ENCODE data around the gene PPM1H.
"Not testable (repeated sequence)": the region's sequence is repeated elsewhere in the genome, so short reads cannot be mapped to it uniquely, and the experiment has no call there.

The PPM1H gene

DNA sequence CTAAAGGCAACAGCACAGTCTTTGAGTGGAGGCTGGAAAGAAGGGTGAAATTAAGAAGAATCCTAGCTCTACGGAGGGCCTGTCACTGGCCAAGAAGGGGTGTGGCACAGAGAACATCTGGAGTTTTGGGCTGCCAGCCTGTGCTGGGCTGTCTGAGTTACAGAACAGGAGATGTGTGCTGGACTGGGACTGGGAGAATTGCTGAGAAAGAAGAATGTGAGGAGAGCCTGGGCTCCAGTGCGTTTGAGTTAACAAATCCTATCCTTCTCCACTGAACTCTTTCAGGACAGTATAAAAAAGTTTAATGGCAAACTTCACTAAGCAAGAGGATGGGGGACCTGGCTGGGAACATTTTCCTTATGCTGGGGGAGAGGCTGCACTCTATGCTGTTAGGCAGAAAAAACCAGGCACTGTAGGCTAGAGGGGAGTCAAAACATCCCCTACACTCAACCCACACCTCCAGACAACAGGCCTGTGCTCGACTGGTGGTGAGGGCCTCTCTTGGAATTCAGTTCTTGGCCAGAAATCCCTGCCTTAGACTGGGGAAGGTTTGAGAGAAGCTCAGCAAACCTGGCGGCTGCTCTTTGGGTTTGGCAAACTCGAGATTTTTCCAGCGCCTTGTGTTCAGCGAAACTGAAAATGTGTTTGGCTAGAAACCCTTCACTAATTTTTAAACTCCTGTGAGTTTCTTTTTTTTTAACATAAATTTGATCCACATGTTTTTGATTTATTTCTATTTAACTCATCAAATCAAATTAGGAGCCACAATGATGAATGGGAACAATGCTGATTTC, 251.0 kb downstream of the PPM1H start:
- peaks cover 6% of the 10 kb centered on the region for H3K4me1 Mint-ChIP-seq (ENCODE audit: low read depth)
- no peaks in the 10 kb centered on the region for H3K9me3 Mint-ChIP-seq
- H3K4me3 Mint-ChIP-seq = no peak overlapping the region
- no peaks in the 10 kb centered on the region for H3K27me3 Mint-ChIP-seq
- intact Hi-C loops (cut with micrococcal nuclease) = no loop called here
- peaks cover under 1% of the 10 kb centered on the region for H3K36me3 Mint-ChIP-seq (ENCODE audit: low read depth)
- no peak overlapping the region for H3K27ac Mint-ChIP-seq

DNA sequence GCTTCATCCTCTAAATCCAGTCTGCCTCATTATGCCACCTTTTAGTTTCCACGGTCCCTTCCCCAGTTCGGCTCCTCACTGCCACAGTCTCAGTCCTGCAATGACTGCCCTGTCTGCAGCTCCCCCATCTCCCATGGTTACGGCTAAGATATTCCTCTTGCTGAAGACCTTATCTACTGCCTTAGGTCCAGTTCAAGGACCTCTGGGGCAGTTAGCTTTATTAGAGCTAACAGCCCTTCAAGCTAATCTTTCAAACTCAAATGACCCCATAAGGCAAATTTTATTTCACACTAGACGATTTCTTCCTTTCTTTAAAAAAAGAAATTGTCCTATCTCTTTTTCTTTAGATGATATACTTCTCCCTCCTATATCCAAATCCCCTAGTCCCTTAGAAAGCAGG, 253.6 kb downstream of the PPM1H start:
- Mint-ChIP-seq H3K27ac (no peak overlapping the region), H3K9me3 (peaks cover 16% of the 10 kb centered on the region), H3K36me3 (ENCODE audit: low read depth) (no peaks in the 10 kb centered on the region), H3K4me1 (ENCODE audit: low read depth) (peaks cover 6% of the 10 kb centered on the region), H3K4me3 (no peak overlapping the region), H3K27me3 (no peaks in the 10 kb centered on the region)
- intact Hi-C loops (cut with micrococcal nuclease) = no loop called here

DNA sequence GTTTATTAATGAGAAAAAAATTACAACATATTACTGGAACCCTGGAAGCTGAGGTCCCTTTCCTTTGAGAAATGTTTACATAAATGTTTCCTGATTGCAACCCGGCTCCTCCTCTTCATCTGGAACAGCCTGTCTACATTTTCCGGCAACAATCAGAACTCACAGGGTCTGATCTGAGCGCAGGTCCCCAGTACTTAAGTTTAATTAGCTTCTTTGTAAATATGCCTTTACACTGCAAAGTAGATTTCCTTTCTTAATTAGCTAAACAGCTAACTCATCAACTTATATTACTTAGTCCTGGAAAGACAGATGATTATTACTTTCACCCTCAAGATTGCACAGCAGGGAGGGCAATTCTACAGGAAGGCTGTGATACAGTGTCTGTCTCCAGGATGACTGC, 255.3 kb downstream of the PPM1H start:
- Mint-ChIP-seq H3K4me3 (no peak overlapping the region), H3K4me1 (ENCODE audit: low read depth) (peaks cover 6% of the 10 kb centered on the region), H3K27me3 (no peaks in the 10 kb centered on the region), H3K36me3 (ENCODE audit: low read depth) (no peaks in the 10 kb centered on the region), H3K27ac (no peak overlapping the region), H3K9me3 (peaks cover 18% of the 10 kb centered on the region)
- intact Hi-C loops (cut with micrococcal nuclease) = no loop called here

DNA sequence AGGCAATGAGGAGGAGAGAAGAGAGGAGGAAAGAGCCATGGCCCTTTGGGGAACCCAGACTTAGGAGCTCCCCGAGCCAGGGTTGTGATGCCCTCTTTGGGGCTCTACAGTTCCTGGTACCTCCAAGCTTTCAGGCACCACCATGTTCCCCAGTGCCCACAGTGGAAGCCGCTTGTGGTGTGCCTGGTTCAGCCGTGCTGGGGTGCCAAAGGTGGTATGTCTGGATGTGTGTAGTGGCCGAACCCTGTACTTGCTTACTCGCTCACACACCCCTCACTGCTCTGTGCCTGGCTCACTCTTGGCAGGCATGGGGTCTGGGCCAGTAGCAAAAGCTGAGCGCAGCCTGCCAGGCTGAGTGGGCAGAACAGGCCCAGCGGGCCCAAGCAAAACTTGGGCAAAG, 257.6 kb downstream of the PPM1H start:
- H3K27me3 Mint-ChIP-seq = no peaks in the 10 kb centered on the region
- peaks cover 6% of the 10 kb centered on the region for H3K4me1 Mint-ChIP-seq (ENCODE audit: low read depth)
- H3K27ac Mint-ChIP-seq = no peak overlapping the region
- peaks cover 18% of the 10 kb centered on the region for H3K9me3 Mint-ChIP-seq
- intact Hi-C loops (cut with micrococcal nuclease) = no loop called here
- H3K4me3 Mint-ChIP-seq = no peak overlapping the region
- H3K36me3 Mint-ChIP-seq (ENCODE audit: low read depth) = no peaks in the 10 kb centered on the region

DNA sequence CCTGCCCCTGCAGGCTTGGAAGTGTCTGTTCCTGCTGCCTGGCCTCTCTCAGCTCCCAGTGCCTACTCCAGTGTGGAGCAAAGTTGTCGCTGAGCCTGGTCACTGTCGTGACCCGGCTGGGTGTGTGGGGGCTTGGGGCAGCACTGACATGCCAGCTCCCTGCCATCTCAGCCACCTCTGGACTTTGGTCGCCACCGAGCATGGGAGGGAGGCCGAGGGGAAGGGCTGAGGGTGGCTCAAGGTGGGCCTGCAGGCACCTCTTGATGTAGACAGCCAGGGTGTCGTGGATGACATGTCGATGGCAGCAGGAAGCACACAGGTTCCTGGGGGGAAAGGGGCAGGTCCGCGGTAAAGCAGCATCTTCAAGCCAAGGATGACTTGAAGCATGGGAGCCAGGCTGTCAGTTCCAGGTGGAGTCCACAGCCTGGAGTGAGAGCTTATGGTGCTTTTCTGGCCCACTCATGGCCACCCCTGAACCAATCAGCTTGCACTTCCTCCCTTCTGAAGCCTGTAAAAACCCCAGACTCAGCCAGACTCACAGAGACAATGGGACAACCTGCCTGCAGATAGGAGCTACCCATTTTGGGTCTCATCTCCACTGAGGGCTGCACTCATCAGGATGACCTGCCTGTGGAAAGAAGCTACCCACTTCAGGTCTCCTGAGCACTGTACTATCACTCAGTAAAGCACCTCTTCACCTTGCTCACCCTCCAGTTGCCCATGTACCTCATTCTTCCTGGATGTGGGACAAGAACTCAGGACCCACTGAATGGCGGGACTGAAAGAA, 258.2 kb downstream of the PPM1H start:
- Mint-ChIP-seq H3K36me3 (ENCODE audit: low read depth) (no peaks in the 10 kb centered on the region), H3K27ac (no peak overlapping the region), H3K4me3 (no peak overlapping the region), H3K9me3 (peaks cover 18% of the 10 kb centered on the region), H3K4me1 (ENCODE audit: low read depth) (peaks cover 6% of the 10 kb centered on the region), H3K27me3 (no peaks in the 10 kb centered on the region)
- intact Hi-C loops (cut with micrococcal nuclease) = no loop called here

DNA sequence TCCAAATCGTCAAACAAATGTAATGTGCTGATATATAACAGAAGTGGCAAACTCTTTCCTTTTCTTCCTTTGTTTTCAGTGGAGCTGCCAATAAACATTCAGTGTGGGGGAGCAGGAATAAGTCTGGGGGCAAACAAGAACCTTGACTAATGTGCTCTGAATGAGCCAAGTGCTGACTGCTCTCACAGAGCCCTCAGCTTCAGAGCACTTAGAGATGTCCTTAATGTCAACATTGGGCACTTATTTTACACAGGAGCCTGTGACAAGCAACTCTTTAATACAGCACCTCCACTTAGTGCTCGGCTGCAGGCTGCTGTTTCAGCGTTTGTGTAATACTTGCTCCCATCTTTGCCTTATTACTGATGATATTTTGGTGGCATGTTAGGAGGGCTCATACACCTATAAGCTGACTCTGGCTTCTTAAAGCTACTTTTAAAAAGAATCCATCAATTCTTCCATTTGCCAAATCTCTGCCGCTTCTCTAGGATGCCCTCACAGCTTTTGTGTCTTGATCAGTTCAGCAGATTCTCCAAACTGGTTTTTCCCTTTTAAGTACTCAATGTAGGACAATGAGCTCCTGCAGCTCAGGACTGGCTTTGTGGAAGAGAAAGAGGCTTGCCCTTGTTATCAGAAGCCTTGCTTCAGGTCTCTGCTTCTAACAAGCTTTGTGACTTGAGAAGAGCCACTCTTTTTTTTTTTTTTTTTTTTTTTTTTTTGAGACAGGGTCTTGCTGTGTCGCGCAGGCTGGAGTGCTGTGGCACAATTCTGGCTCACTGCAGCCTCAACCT, 261.7 kb downstream of the PPM1H start:
- intact Hi-C loops (cut with micrococcal nuclease) = no loop called here
- peaks cover 18% of the 10 kb centered on the region for H3K9me3 Mint-ChIP-seq

DNA sequence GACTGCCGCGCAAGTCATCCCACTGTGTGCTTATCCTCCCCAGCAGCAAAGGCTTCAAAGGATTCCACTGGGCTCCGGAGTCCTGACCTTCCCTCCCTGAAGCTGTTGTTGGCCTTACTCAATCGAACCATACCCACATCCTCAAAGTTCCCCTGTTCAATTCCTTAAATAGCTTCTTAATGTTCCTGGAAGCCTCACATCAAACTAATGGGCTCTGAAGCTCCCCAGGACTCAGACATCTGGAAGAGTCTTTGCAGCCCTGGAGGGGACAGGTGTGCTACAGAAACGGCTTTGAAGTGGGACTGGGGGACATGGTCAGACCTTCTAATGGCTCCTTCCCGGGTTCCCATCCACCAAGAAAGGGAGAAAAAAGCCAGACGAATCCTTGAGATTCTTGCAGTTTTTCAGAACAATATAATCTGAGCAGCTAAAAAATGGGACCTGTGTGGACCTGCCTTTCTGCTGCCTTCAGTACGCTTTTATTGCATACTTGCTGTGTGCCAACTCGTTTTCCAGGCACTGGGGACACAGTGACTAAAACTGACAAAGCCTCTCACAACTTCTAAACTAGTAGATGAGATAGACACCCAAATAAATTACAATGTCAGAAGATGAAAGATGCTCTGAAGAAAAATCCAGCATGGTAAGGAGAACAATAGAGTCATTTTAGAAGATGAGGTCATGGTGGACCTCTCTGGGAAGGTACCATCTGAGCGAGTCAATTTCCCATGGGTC, 263.8 kb downstream of the PPM1H start:
- Mint-ChIP-seq H3K4me3 (no peak overlapping the region), H3K36me3 (ENCODE audit: low read depth) (no peaks in the 10 kb centered on the region), H3K27ac (no peak overlapping the region), H3K27me3 (no peaks in the 10 kb centered on the region), H3K9me3 (no peaks in the 10 kb centered on the region), H3K4me1 (ENCODE audit: low read depth) (peaks cover 9% of the 10 kb centered on the region)
- intact Hi-C loops (cut with micrococcal nuclease) = no loop called here

More for the DNA sequence above, 261.7 kb downstream of the PPM1H start:
- H3K4me1 Mint-ChIP-seq (ENCODE audit: low read depth) = peaks cover 9% of the 10 kb centered on the region
- H3K27ac Mint-ChIP-seq = no peak overlapping the region
- H3K4me3 Mint-ChIP-seq = no peak overlapping the region
- H3K36me3 Mint-ChIP-seq (ENCODE audit: low read depth) = no peaks in the 10 kb centered on the region
- H3K27me3 Mint-ChIP-seq = no peaks in the 10 kb centered on the region

DNA sequence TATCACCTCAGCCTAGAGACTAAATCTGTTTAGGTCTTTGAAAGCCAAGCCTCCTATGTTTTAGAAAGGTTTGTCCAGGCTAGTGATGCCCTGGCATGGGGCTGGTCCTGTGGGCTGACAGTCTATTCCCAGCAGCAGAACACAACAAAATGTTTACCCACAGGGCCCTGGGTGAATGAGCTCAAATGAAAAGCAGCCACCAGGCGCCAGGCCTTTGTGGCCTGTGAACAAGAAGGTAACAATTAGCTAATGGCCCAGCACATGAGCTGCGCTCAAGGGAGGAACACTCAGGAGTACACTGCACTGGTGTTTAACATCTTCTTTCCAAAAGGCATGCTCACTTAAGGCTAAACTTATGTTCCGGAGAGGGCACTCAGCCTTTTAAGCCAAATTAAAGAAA, 266.2 kb downstream of the PPM1H start:
- Mint-ChIP-seq H3K27me3 (no peaks in the 10 kb centered on the region), H3K4me3 (no peak overlapping the region), H3K9me3 (no peaks in the 10 kb centered on the region), H3K27ac (no peak overlapping the region), H3K4me1 (ENCODE audit: low read depth) (peaks cover 9% of the 10 kb centered on the region), H3K36me3 (ENCODE audit: low read depth) (no peaks in the 10 kb centered on the region)
- intact Hi-C loops (cut with micrococcal nuclease) = no loop called here

DNA sequence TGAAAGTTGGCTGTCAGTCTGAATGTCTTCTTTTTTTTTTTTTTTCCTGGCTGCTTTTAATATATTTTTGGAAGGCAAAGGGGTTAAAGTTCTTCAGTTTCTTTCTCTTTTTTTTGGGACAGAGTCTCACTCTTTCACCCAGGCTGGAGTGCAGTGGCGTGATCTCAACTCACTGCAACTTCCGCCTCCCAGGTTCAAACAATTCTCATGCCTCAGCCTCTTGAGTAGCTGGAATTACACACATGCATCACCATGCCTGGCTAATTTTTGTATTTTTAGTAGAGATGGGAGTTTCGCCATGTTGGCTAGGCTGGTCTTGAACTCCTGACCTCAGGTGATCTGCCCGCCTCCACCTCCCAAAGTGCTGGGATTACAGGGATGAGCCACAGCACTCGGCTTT, 270.0 kb downstream of the PPM1H start:
- intact Hi-C loops (cut with micrococcal nuclease); H3K36me3 Mint-ChIP-seq (ENCODE audit: low read depth); H3K27ac Mint-ChIP-seq; H3K4me3 Mint-ChIP-seq; H3K4me1 Mint-ChIP-seq (ENCODE audit: low read depth); H3K9me3 Mint-ChIP-seq; H3K27me3 Mint-ChIP-seq: not testable (repeated sequence)

DNA sequence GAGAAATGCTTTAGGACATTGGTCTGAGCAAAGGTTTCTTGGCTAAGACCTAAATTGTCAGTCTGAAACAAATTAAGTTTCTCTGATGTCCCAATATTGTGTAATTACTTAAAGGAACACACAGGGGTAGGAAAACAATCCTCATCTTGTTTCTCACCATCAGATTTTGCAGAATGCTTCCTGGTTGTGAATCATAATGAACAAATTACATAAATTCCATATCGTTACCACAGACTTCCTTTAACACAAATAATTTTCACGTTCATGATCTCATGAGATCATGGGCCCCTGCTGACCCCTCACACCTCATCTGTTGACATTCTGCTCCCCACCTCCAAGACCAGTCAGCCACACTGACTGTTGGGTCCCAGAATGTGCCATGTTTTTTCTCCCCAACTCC, 274.2 kb downstream of the PPM1H start:
- H3K27ac Mint-ChIP-seq = no peak overlapping the region
- H3K4me3 Mint-ChIP-seq = no peak overlapping the region
- H3K27me3 Mint-ChIP-seq = no peaks in the 10 kb centered on the region
- intact Hi-C loops (cut with micrococcal nuclease) = no loop called here
- H3K36me3 Mint-ChIP-seq (ENCODE audit: low read depth) = no peaks in the 10 kb centered on the region
- H3K9me3 Mint-ChIP-seq = no peaks in the 10 kb centered on the region
- H3K4me1 Mint-ChIP-seq (ENCODE audit: low read depth) = peaks cover 6% of the 10 kb centered on the region

DNA sequence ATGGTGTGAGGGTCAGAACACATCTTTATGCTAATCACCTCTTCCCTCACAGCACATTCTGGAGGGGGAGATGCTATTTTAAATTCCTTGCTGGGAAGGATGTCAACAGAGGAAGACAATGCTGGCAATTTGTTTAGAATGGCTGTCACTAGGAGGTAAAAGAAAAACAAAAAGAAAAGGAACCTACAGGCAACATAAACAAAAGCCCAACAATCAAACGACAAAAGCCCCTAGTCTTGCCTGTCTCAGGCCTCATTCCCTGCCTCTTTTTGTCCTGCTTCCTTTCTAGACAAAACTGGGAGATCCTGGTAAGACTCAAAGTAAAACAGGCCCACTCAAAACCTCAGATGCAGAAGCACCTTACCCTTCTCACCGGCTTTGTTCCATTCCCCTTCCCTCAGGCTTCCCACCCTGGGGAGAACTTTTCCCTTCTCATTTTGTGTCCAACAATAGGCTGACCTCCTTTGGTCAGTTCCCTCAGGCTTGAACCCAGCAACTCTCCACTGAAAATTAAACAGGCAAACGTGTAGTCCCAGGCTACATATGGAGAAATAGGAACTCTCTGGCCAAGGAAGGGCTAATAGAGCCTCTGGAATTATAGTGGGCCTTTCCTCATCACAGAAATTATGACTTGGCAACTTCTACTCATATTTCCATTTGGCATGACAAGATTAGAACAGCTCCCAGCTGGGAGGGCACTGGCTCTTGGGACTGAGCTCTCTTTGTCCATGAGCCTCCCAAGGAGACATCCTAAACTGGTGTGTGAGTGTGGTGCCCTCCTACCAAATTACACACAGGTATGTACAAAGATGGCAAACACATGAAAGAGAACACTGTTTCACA, 275.3 kb downstream of the PPM1H start:
- no peak overlapping the region for H3K4me3 Mint-ChIP-seq
- intact Hi-C loops (cut with micrococcal nuclease) = no loop called here
- H3K36me3 Mint-ChIP-seq (ENCODE audit: low read depth) = no peaks in the 10 kb centered on the region
- H3K9me3 Mint-ChIP-seq = no peaks in the 10 kb centered on the region
- no peaks in the 10 kb centered on the region for H3K27me3 Mint-ChIP-seq
- H3K4me1 Mint-ChIP-seq (ENCODE audit: low read depth) = peaks cover 9% of the 10 kb centered on the region
- no peak overlapping the region for H3K27ac Mint-ChIP-seq

DNA sequence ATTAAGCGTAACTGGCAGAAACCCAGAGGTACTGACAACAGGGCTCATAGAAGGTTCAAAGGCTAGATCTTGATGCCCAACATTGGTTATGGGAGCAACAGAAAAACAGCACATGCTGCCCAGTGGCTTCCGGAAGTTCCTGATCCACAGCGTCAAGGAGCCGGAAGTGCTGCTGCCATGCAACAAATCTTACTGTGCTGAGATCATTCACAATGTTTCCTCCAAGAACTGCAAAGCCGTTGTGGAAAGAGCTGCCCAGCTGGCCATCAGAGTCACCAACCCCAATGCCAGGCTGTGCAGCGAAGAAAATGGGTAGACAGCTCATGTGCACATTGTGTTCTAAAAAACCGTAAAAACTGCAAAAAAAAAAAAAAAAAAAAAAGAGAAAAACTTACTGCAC, 276.0 kb downstream of the PPM1H start:
- H3K27ac Mint-ChIP-seq = no peak overlapping the region

DNA sequence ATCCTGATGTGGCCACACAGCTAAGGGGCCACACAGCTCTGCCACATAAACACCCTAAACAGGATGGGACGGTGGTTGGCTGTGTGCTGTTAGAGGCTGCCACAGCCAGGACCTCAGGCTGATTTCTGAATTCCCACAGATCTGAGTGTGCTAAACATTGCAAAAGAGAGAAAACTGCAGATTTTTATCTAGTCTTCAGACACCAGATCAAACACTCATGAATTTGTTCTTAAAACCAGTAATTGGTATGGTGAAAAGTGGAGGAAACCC, 277.7 kb downstream of the PPM1H start:
- Mint-ChIP-seq H3K27me3 (peaks cover 2% of the 10 kb centered on the region), H3K9me3 (no peaks in the 10 kb centered on the region)

More for the DNA sequence above, 276.0 kb downstream of the PPM1H start:
- peaks cover 14% of the 10 kb centered on the region for H3K4me1 Mint-ChIP-seq (ENCODE audit: low read depth)
- no peak overlapping the region for H3K4me3 Mint-ChIP-seq
- H3K9me3 Mint-ChIP-seq = no peaks in the 10 kb centered on the region
- H3K27me3 Mint-ChIP-seq = peaks cover 2% of the 10 kb centered on the region
- H3K36me3 Mint-ChIP-seq (ENCODE audit: low read depth) = no peaks in the 10 kb centered on the region
- intact Hi-C loops (cut with micrococcal nuclease) = no loop called here

More for the DNA sequence above, 277.7 kb downstream of the PPM1H start:
- peaks cover 14% of the 10 kb centered on the region for H3K4me1 Mint-ChIP-seq (ENCODE audit: low read depth)
- H3K36me3 Mint-ChIP-seq (ENCODE audit: low read depth) = no peaks in the 10 kb centered on the region
- intact Hi-C loops (cut with micrococcal nuclease) = no loop called here
- no peak overlapping the region for H3K4me3 Mint-ChIP-seq
- H3K27ac Mint-ChIP-seq = no peak overlapping the region
